ENCODE data around the gene CADM3.

The CADM3 gene

DNA sequence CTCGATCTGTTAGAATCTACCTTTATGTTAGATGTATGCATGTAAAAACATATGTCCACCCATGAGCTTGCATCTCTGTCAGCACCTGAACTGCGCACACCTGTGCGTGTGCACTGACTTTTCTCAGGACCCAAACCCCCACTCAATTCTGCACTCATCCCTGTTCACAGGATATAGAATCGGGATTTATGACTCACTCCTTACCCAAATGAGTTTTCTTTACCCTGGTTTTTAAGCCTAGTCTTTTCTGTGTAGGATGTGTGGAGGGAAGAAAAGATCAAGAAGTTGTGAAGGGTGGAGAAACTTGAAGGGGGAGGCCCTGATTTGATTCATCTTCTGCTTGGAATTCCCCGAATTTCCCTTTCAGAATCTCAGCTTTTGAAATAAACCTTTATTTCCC lies 35.7 kb downstream of the CADM3 start:
- TF ChIP-seq ZNF274 (IDR thresholded peaks at IDR 0.05; ENCODE audit: low read depth, low read length), result no peak
- H3K4me3 ChIP-seq (ENCODE audit: low read length), result no peak overlapping the region

DNA sequence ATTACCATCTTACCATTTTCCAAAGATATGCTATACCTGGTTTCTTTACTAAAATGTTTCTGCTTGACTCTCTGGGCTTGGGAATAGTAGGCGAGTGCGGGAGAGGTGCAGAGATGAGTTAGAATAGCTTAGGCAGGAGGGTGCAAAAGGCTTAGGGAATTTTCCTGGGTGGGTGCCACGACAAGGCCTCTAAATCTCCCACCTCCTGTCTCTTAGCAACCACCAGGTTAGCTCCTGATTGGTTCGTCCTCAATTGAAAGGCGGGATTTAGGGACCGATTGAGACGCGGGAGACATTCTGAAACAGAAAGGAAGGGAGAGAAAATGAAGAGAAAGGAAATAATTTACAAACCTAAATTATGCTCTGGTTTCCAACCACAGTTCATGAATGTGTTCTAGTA lies 36.4 kb downstream of the CADM3 start:
- H3K4me3 ChIP-seq (ENCODE audit: low read length), result no peak overlapping the region

DNA sequence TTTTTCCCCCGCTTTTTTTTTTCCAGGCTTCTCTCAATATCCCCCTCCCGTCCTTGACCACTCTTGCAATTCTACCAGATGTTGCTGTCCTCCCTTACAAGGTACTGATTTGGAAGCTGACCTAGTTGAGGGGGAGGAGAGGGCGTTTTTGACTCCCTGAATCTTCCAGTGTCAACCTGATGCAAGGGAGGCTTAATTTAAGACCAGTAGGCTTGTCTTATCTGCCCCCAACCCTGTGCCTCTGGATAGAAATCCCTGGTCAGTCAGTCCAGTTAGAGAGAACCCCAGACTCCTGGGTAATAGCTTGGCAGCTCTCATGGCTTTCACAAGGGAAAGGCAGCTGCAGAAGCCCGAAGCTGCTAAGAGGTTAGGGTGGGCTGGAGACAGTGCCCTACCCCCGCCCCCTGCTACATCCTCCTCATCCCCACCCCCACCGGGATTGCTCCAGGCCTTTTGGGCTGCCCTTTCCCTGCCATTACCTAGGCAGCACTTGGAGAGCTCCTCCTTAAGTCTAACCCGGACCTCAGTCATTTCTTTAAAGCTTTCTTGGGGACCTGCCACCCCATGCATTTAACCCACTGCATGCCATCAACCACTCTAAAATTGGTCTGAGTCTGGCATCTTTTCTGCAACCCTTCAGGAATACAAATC lies 36.9 kb downstream of the CADM3 start:
- H3K4me3 ChIP-seq (ENCODE audit: low read length), result no peak overlapping the region
- no peak for TF ChIP-seq ZNF274 (IDR thresholded peaks at IDR 0.05; ENCODE audit: low read depth, low read length)

More for the DNA sequence above, 36.4 kb downstream of the CADM3 start:
- TF ChIP-seq ZNF274 (IDR thresholded peaks at IDR 0.05; ENCODE audit: low read depth, low read length), result no peak

DNA sequence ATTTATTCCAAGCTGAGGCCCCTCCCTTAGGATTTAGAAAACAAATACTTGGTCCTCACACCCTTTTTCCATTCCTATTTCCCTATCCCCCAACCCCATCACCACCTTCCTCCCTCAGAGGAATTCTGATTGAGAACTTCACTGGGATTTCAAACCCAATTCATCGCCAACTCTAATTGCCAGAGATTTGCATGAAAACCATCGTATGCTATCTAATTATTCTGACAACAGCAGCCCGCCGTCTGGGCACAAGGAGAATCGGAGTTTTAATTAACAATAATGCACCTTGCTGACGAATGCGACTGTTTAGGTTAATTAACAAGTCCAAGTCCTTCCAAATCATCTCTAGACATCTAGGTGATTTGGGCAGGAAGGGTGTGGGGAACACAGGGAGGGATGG lies 37.6 kb downstream of the CADM3 start:
- no peak for TF ChIP-seq ZNF274 (IDR thresholded peaks at IDR 0.05; ENCODE audit: low read depth, low read length)

GRCh38 chr1:159211331-159212136 lies 40.1 kb downstream of the CADM3 start:
- no peak for TF ChIP-seq ZNF274 (IDR thresholded peaks at IDR 0.05; ENCODE audit: low read depth, low read length)
- no peak overlapping the region for H3K4me3 ChIP-seq (ENCODE audit: low read length)

More for the DNA sequence above, 37.6 kb downstream of the CADM3 start:
- no peak overlapping the region for H3K4me3 ChIP-seq (ENCODE audit: low read length)

- H3K4me3 ChIP-seq (ENCODE audit: low read length), result no peak overlapping the region
- no peak for TF ChIP-seq ZNF274 (IDR thresholded peaks at IDR 0.05; ENCODE audit: low read depth, low read length)
These were observed 41.2 kb downstream of the CADM3 start for GRCh38 chr1:159212596-159212995.

GRCh38 chr1:159214149-159214760 lies 42.8 kb downstream of the CADM3 start:
- H3K4me3 ChIP-seq (ENCODE audit: low read length), result no peak overlapping the region
- TF ChIP-seq ZNF274 (IDR thresholded peaks at IDR 0.05; ENCODE audit: low read depth, low read length), result no peak

GRCh38 chr1:159218649-159219636 lies 47.5 kb downstream of the CADM3 start:
- no peak for TF ChIP-seq ZNF274 (IDR thresholded peaks at IDR 0.05; ENCODE audit: low read depth, low read length)

GRCh38 chr1:159222075-159222865 lies 50.9 kb downstream of the CADM3 start:
- H3K4me3 ChIP-seq (ENCODE audit: low read length), result no peak overlapping the region
- no peak for TF ChIP-seq ZNF274 (IDR thresholded peaks at IDR 0.05; ENCODE audit: low read depth, low read length)

More at GRCh38 chr1:159218649-159219636, 47.5 kb downstream of the CADM3 start:
- no peak overlapping the region for H3K4me3 ChIP-seq (ENCODE audit: low read length)

DNA sequence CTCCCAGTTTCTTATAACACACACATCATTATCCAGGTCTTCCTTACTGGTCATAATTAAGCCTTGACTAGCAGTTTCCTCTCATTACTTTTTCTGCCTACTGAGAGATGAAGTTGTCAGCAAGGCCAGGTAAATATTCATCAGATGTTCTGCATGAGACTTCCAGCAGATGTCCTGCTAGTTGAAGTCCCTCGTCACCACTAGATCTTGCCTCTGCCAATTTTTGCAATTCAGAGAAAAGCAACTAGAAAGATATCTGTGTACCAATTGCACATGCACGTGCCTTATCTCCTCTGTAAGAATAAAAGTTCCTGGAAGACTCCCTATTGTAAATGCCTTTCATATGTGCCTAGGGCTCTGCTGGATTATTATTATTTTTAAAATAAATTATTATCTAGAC lies 51.6 kb downstream of the CADM3 start:
- no peak for TF ChIP-seq ZNF274 (IDR thresholded peaks at IDR 0.05; ENCODE audit: low read depth, low read length)

GRCh38 chr1:159228554-159228953 lies 57.1 kb downstream of the CADM3 start:
- TF ChIP-seq ZNF274 (IDR thresholded peaks at IDR 0.05; ENCODE audit: low read depth, low read length), result no peak
- H3K4me3 ChIP-seq (ENCODE audit: low read length), result no peak overlapping the region

More for the DNA sequence above, 51.6 kb downstream of the CADM3 start:
- H3K4me3 ChIP-seq (ENCODE audit: low read length), result no peak overlapping the region

- H3K4me3 ChIP-seq (ENCODE audit: low read length), result no peak overlapping the region
- TF ChIP-seq ZNF274 (IDR thresholded peaks at IDR 0.05; ENCODE audit: low read depth, low read length), result no peak
These were observed 58.0 kb downstream of the CADM3 start for GRCh38 chr1:159229260-159229885.
